AG10803 (cell line): ENCODE results near the gene LILRA1.
"Not testable (repeated sequence)": the region's sequence is repeated elsewhere in the genome, so short reads cannot be mapped to it uniquely, and the experiment has no call there.

ENCODE experiments used
- DNase-seq: peaks from one replicate; pipeline ENCODE4 v3.0.0; 2010; ENCODE audit warnings: low read depth
- H3K4me3 ChIP-seq: 2 replicates; pipeline ENCODE4 v1.5.1; 2011; ENCODE audit warnings: mild to moderate bottlenecking, low read length, control low read depth
- TF ChIP-seq, protein P1 (sequence below): conservative IDR thresholded peaks from 2 replicates; pipeline ENCODE4 v1.5.1; 2011; ENCODE audit warnings: mild to moderate bottlenecking, low read length, control low read depth, inconsistent platforms

The LILRA1 gene

DNA sequence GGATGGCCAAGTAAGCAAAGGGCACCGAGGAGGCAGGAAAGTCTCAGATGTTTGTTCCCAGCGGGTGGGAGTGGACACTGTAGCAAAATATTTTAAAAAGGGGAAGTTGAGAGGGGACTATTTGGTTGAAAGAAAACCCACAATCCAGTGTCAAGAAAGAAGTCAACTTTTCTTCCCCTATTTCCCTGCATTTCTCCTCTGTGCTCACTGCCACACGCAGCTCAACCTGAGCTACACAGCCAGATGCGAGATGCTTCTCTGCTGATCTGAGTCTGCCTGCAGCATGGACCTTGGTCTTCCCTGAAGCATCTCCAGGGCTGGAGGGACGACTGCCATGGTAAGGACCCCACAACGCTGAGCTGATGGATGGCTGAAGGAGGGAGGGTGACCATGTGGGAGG is at the start of gene LILRA1:
Gene LILRA1 (plus strand): TSS at position 188 of the 400 bp plus-strand sequence. CDS start 613 bp downstream, outside the sequence.
- DNase-seq, H3K4me3 ChIP-seq: not testable (repeated sequence)

DNA sequence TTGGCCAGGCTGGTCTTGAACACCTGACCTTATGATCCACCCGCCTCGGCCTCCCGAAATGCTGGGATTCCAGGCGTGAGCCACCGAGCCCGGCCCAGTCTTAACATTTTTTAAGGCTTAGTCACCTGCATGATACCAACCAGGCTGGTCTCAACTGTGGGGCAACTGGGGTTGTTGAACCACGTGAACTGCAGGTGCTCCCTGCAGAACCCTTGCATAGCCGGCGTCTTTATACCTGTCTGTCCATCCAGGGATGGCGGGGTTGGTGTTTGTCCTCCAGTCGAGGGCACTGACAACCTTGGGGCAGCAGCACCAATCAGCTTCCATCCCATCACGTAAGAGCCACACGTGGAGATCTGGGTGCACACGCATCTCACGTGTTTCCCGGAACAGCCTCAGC is 44.6 kb upstream of the LILRA1 start:
- no peak for DNase-seq
- no peak overlapping the region for H3K4me3 ChIP-seq
- TF ChIP-seq, protein P1, sequence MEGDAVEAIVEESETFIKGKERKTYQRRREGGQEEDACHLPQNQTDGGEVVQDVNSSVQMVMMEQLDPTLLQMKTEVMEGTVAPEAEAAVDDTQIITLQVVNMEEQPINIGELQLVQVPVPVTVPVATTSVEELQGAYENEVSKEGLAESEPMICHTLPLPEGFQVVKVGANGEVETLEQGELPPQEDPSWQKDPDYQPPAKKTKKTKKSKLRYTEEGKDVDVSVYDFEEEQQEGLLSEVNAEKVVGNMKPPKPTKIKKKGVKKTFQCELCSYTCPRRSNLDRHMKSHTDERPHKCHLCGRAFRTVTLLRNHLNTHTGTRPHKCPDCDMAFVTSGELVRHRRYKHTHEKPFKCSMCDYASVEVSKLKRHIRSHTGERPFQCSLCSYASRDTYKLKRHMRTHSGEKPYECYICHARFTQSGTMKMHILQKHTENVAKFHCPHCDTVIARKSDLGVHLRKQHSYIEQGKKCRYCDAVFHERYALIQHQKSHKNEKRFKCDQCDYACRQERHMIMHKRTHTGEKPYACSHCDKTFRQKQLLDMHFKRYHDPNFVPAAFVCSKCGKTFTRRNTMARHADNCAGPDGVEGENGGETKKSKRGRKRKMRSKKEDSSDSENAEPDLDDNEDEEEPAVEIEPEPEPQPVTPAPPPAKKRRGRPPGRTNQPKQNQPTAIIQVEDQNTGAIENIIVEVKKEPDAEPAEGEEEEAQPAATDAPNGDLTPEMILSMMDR = no peak

DNA sequence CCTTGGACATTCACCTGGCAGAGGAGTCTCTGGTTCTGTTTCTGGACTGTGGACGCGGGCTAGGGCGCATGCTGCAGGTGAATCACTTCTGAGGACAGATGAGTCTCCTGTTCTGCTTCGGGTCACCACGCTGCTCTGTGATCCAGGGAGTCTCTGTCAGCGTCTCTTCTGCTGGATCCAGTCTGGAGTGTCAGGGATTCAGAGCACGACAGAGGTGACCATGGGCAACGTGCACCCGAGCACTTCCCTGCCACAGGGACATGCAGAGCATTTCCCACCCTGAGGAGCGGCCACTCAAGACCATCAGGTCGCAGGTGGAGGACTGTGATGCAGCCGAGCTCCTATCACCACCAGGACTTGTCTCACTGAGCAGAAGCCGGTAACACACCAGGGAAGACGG is 44.2 kb upstream of the LILRA1 start:
- TF ChIP-seq, protein P1 = no peak
- H3K4me3 ChIP-seq = no peak overlapping the region
- no peak for DNase-seq

DNA sequence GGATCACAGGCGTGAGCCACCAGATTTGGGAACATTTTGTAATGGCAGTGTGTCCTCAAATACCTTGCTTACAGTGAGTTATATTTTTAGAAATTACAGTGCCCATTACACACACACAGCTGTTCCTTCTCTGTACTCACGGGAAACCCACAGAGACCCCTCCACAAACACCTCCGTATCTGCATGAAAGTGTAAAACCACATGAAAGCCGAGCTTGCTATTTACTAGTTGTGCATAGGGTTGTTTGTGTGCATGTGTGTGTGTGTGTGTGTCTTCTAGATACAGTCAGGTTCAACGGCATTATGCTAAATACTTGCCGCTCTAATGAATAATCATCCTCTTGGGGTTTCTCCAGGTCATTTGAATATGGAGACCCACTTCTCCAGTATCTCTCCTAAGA is 42.1 kb upstream of the LILRA1 start:
- DNase-seq = no peak
- H3K4me3 ChIP-seq = no peak overlapping the region
- TF ChIP-seq, protein P1 = no peak

DNA sequence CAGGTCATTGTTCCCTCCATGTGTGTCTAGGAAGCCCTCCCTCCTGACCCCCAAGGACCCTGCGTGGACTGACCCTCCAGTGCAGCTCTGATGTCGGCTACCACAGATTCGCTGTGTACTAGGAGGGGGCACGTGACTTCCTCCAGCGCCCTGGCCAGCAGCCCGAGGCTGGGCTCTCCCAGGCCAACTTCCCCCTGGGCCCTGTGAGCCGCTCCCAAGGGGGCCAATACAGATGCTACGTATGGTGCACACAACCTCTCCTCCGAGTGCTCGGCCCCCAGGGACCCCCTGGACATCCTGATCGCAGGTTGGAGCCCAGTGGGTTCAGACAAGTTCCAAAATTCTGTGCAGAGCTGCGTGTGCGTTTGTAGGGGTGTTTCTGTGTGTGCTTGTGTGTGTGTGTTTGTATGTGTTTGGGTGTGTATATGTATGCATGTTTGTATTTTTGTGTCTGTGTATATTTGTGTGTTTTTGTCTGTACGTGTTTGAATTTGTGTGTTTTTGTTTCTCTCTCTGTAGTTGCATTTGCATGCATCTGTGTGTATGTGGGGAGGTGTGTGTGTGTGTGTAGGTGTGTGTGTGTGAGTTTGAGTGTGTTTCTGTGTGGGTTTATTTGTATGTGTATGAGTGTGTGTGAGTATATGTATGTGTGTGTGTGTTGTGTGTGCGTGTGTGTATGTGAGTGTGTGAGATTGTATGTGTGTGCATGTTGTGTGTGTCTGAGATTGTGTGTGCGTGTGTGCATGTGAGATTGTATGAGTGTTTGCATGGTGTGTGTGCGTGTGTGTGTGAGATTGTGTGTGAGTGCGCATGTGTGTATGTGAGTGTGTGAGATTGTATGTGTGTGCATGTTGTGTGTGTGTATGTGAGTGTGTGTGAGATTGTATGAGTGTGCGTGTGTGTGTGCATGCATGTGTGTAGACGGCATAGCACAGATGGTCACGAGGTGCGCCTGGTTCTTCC is 41.2 kb upstream of the LILRA1 start:
- H3K4me3 ChIP-seq = no peak overlapping the region
- TF ChIP-seq, protein P1 = no peak
- no peak for DNase-seq

- no peak for DNase-seq
- TF ChIP-seq, protein P1 = no peak
- no peak overlapping the region for H3K4me3 ChIP-seq
Observed at GRCh38 chr19:54552913-54553310, 40.5 kb upstream of the LILRA1 start.

DNA sequence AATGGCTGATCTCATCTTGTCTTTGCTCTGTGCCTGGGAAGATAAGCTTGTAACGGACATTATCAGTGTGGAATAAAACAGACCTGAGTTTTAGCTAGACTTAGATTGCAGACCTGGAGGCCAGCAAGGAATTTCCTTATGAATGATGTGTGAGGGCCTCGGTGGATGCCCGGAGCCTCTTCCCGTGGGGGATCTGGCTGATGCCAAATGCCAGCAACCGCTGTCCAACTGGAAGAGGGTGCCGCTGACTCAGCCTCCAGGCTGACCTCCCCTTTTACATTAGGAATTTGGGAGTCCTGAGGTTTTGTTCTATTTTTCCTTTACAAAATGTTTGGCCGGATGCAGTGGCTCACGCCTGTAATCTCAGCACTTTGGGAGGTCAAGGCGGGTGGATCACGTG is 39.4 kb upstream of the LILRA1 start:
- no peak for DNase-seq
- H3K4me3 ChIP-seq = no peak overlapping the region
- TF ChIP-seq, protein P1 = no peak
